ENCODE results near the gene WDR74. TPM values are rescaled to one million over a fixed set of nuclear protein-coding genes. Genes with fewer than 3 reads are reported as not detected.
A peak's percentile ranks its signal among the peaks of the same experiment; 100 is the strongest.

WDR74 gene
- total and polyA plus RNA-seq, 2 of the 13 experiments (the other 11 are each of a cell fraction or from before 2014, with no cell fraction given): 77.0 to 83.3 TPM

- TF ChIP-seq ZBTB7B (CRISPR knock-in tag; IDR thresholded peaks at IDR 0.05) (peak; percentile 73; the same call in 1 of the 2 replicates), ZNF382 (CRISPR knock-in tag; IDR thresholded peaks at IDR 0.05; ENCODE audit: borderline replicate concordance) (no peak), MEF2D (CRISPR knock-in tag; IDR thresholded peaks at IDR 0.05) (peak; percentile 90), GPN1 (CRISPR knock-in tag; IDR thresholded peaks at IDR 0.05; ENCODE audit: borderline replicate concordance) (no peak), ZSCAN12 (CRISPR knock-in tag; IDR thresholded peaks at IDR 0.05) (peak; percentile 88), ZNF691 (CRISPR knock-in tag; IDR thresholded peaks at IDR 0.05; ENCODE audit: borderline replicate concordance, low read depth) (peak; percentile 81), ZNF207 (IDR thresholded peaks at IDR 0.05; ENCODE audit: borderline replicate concordance) (no peak), SMAD3 (CRISPR knock-in tag; IDR thresholded peaks at IDR 0.05) (peak; percentile 87), ZBTB33 (CRISPR knock-in tag; IDR thresholded peaks at IDR 0.05) (peak; percentile 14), FOXJ3 (CRISPR knock-in tag; IDR thresholded peaks at IDR 0.05; ENCODE audit: borderline replicate concordance) (peak; percentile 76; the same call in 1 of the 2 replicates), ZNF205 (CRISPR knock-in tag; IDR thresholded peaks at IDR 0.05) (peak; percentile 82), SMC3 (IDR thresholded peaks at IDR 0.05; ENCODE audit: low read length) (no peak), TGIF2 (CRISPR knock-in tag; IDR thresholded peaks at IDR 0.05) (peak; percentile 82), ZFP36L2 (CRISPR knock-in tag; IDR thresholded peaks at IDR 0.05) (no peak; the same call in 1 of the 2 replicates), SOX5 (CRISPR knock-in tag; IDR thresholded peaks at IDR 0.05; ENCODE audit: borderline replicate concordance) (peak; percentile 55), ZNF468 (CRISPR knock-in tag; IDR thresholded peaks at IDR 0.05) (peak; percentile 93), ZNF383 (CRISPR knock-in tag; IDR thresholded peaks at IDR 0.05; ENCODE audit: borderline replicate concordance) (no peak), ZNF558 (CRISPR knock-in tag; IDR thresholded peaks at IDR 0.05; ENCODE audit: borderline replicate concordance) (peak; percentile 99; the same call in 1 of the 2 replicates), TAF15 (IDR thresholded peaks at IDR 0.05; ENCODE audit: low read depth, low read length, poor library complexity, severe bottlenecking) (peak; percentile 64), PLSCR1 (CRISPR knock-in tag; IDR thresholded peaks at IDR 0.05; ENCODE audit: borderline replicate concordance) (peak; percentile 85; the same call in 1 of the 2 replicates), DR1 (CRISPR knock-in tag; IDR thresholded peaks at IDR 0.05) (peak; percentile 99), CHD2 (IDR thresholded peaks at IDR 0.05; ENCODE audit: low read depth, low read length) (no peak), ZNF652 (CRISPR knock-in tag; IDR thresholded peaks at IDR 0.05; ENCODE audit: borderline replicate concordance, low read depth) (peak; percentile 11; the same call in 1 of the 2 replicates), ZNF660 (CRISPR knock-in tag; IDR thresholded peaks at IDR 0.05; ENCODE audit: borderline replicate concordance, low read depth) (no peak), ZSCAN29 (CRISPR knock-in tag; conservative IDR thresholded peaks at IDR 0.05) (peak; percentile 90), MBNL3 (CRISPR knock-in tag; conservative IDR thresholded peaks at IDR 0.05) (no peak), ARNT2 (CRISPR knock-in tag; IDR thresholded peaks at IDR 0.05; ENCODE audit: low read depth) (peak; percentile 99)
These were observed 16.4 kb upstream of the WDR74 start (continued) for GRCh38 chr11:62855571-62856332.

All from HepG2 (cell line).